Large intestine (tissue), 3 donors: ENCODE data around the gene ASB6. TPM values are rescaled to one million over a fixed set of nuclear protein-coding genes. Genes with fewer than 3 reads are reported as not detected.

Experiments
- DNase-seq, 2 donors: peaks; one replicate each; pipeline versions ENCODE4 v3.0.0 to v3.0.0-alpha.2; 2013
- H3K27ac ChIP-seq: one replicate; pipeline ENCODE4 v1.5.1; 2013; ENCODE audit warnings: low read length
- H3K27me3 ChIP-seq: 2 replicates; pipeline ENCODE4 v1.6.1; 2013; ENCODE audit warnings: low read length; ENCODE audit not compliant: control insufficient read depth, insufficient read depth
- H3K36me3 ChIP-seq: 2 replicates; pipeline ENCODE4 v1.6.1; 2013; ENCODE audit warnings: low read length; ENCODE audit not compliant: control insufficient read depth, insufficient read depth
- H3K4me1 ChIP-seq: one replicate; pipeline ENCODE4 v1.6.1; 2013; ENCODE audit warnings: low read length; ENCODE audit not compliant: control insufficient read depth, insufficient read depth
- H3K4me3 ChIP-seq: one replicate; pipeline ENCODE4 v1.5.1; 2013; ENCODE audit warnings: low read length
- H3K9me3 ChIP-seq: one replicate; pipeline ENCODE4 v1.6.1; 2013; ENCODE audit warnings: mild to moderate bottlenecking, low read depth, low read length, moderate library complexity; ENCODE audit not compliant: control insufficient read depth
- WGBS: methylation state at CpG from one replicate; pipeline ENCODE4 v1.1.5; 2013; ENCODE audit warnings: low lambda C conversion rate; ENCODE audit not compliant: insufficient coverage; 5-methylcytosine and 5-hydroxymethylcytosine counted together
- polyA plus RNA-seq: library from polyadenylated mRNA; unstranded; fragments of 120-200 nt; gene quantifications from one replicate; pipeline ENCODE4 v1.2.1, GENCODE V29; 2013

The ASB6 gene
- polyA plus RNA-seq, 1 donor: 14.8 TPM

- Histone ChIP-seq H3K27me3 (peaks cover 35% of the 10 kb centered on the region), H3K4me3 (no peak overlapping the region), H3K36me3 (no peaks in the 10 kb centered on the region), H3K4me1 (no peaks in the 10 kb centered on the region), H3K9me3 (no peaks in the 10 kb centered on the region), H3K27ac (no peak overlapping the region)
- no peak for DNase-seq
- WGBS: no CpG with 5 or more reads among the region's 9 CpGs
Measured at GRCh38 chr9:129678844-129679243, 36.9 kb upstream of the ASB6 start.

DNA sequence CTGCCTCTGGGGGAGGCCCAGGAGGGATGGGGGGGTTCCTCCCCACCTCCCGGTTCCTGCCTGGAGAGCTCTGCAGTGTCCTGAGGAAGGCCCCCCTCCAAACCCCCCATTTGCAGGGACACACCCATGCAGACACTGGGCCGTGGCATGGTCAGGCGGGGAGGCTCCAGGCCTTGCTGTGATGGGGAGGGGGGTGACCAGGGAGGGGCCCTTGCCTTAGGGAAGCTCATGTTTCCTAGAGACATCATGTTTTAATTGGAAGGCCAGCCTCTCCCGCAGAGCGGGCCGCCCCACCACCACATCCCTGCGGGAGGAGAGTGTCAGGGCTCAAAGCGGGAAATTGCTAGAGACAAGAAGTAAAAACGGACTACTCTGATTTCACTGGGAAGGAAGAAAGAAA, 35.5 kb upstream of the ASB6 start:
- Histone ChIP-seq H3K27me3 (peaks cover 39% of the 10 kb centered on the region), H3K27ac (no peak overlapping the region), H3K9me3 (no peaks in the 10 kb centered on the region), H3K4me3 (no peak overlapping the region), H3K36me3 (no peaks in the 10 kb centered on the region), H3K4me1 (no peaks in the 10 kb centered on the region)
- no CpG with 5 or more reads among the region's 9 CpGs for WGBS
- DNase-seq: no peak

DNA sequence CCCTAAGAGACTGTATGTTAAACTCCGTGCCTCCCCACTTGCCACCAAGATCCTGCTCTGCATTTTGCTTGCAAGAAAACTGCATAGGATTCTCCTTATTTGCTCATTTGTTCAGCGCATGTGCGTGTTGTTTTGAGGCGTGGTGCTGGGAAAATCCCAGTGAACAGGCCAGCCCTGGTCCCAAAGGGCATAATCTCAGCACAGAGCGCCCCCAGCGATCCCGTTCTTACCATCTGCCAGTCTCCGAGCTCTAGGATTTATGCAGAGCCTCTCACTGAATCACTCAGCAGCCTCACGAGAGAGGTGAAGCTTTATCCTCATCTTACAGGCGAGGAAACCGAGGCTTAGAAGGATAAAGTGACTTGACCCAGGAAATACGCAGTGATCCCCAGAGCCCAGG, 35.0 kb upstream of the ASB6 start:
- H3K27me3 ChIP-seq: peaks cover 43% of the 10 kb centered on the region
- no CpG with 5 or more reads among the region's 12 CpGs for WGBS
- H3K4me3 ChIP-seq: no peak overlapping the region
- no peak overlapping the region for H3K27ac ChIP-seq
- H3K36me3 ChIP-seq: no peaks in the 10 kb centered on the region
- H3K4me1 ChIP-seq: no peaks in the 10 kb centered on the region
- no peak for DNase-seq
- H3K9me3 ChIP-seq: no peaks in the 10 kb centered on the region

DNA sequence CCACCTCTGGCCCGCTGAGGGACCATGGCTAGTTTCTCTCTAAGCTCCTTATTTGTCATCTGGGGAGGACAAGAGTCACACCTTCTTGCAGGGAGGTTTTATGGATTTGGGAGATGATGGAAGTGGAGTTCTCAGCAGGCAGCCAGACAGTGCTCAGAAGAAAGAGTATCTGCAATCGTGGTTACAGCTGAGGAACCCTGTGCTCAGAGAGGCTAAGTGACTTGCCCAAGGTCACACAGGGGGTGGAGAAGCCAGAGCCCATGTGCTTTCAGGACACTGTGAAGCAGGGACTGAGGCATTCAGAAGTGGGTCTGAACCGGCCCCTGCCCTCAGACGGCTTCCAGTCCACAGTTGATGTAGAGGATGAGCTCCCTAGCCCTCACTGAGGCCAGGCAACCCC, 34.3 kb upstream of the ASB6 start:
- Histone ChIP-seq H3K9me3 (no peaks in the 10 kb centered on the region), H3K4me3 (no peak overlapping the region), H3K4me1 (no peaks in the 10 kb centered on the region), H3K27me3 (peaks cover 43% of the 10 kb centered on the region), H3K36me3 (no peaks in the 10 kb centered on the region), H3K27ac (no peak overlapping the region)
- no CpG with 5 or more reads among the region's 4 CpGs for WGBS
- DNase-seq: no peak

GRCh38 chr9:129675620-129676019, 33.7 kb upstream of the ASB6 start:
- no peak for DNase-seq
- Histone ChIP-seq H3K27me3 (peaks cover 41% of the 10 kb centered on the region), H3K36me3 (no peaks in the 10 kb centered on the region), H3K4me3 (no peak overlapping the region), H3K27ac (no peak overlapping the region), H3K9me3 (no peaks in the 10 kb centered on the region), H3K4me1 (no peaks in the 10 kb centered on the region)
- no CpG with 5 or more reads among the region's 27 CpGs for WGBS

GRCh38 chr9:129674229-129674628, 32.3 kb upstream of the ASB6 start:
- Histone ChIP-seq H3K27me3 (peaks cover 44% of the 10 kb centered on the region), H3K4me3 (no peak overlapping the region), H3K9me3 (no peaks in the 10 kb centered on the region), H3K4me1 (no peaks in the 10 kb centered on the region), H3K27ac (no peak overlapping the region), H3K36me3 (no peaks in the 10 kb centered on the region)
- no peak for DNase-seq
- WGBS: no CpG with 5 or more reads among the region's 7 CpGs

DNA sequence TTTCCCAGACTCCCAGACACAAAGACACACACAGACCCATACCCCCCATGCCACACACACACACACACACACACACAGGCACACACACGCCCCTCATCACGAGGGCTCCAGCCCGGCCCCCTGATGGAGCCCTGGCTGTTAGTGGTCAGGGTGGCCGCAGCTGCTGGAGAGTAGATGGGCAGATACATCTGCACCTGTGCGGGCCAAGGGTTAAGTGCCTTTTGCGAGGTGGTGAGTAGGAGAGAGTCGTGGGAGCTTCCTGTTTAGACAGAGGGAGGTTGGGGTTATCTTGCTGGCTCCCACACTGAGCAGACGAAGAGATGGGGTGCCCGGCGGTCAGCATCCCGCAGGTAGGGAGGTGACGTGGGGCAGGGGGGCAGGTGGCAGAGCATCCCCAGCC, 31.7 kb upstream of the ASB6 start:
- Histone ChIP-seq H3K4me3 (no peak overlapping the region), H3K4me1 (no peaks in the 10 kb centered on the region), H3K27me3 (peaks cover 41% of the 10 kb centered on the region), H3K9me3 (no peaks in the 10 kb centered on the region), H3K36me3 (no peaks in the 10 kb centered on the region), H3K27ac (no peak overlapping the region)
- no CpG with 5 or more reads among the region's 12 CpGs for WGBS
- no peak for DNase-seq

GRCh38 chr9:129672702-129673101, 30.8 kb upstream of the ASB6 start:
- H3K27me3 ChIP-seq: peaks cover 45% of the 10 kb centered on the region
- H3K27ac ChIP-seq: no peak overlapping the region
- H3K4me3 ChIP-seq: no peak overlapping the region
- DNase-seq: no peak
- no peaks in the 10 kb centered on the region for H3K36me3 ChIP-seq
- no peaks in the 10 kb centered on the region for H3K4me1 ChIP-seq
- no peaks in the 10 kb centered on the region for H3K9me3 ChIP-seq
- no CpG with 5 or more reads among the region's 8 CpGs for WGBS

- no CpG with 5 or more reads among the region's 7 CpGs for WGBS
- Histone ChIP-seq H3K36me3 (no peaks in the 10 kb centered on the region), H3K9me3 (no peaks in the 10 kb centered on the region), H3K27ac (no peak overlapping the region), H3K4me1 (peaks cover under 1% of the 10 kb centered on the region), H3K27me3 (peaks cover 46% of the 10 kb centered on the region), H3K4me3 (no peak overlapping the region)
- DNase-seq: no peak
Measured at GRCh38 chr9:129671519-129671918, 29.6 kb upstream of the ASB6 start.

- Histone ChIP-seq H3K4me1 (peaks cover 5% of the 10 kb centered on the region), H3K9me3 (no peaks in the 10 kb centered on the region), H3K36me3 (no peaks in the 10 kb centered on the region), H3K27me3 (peaks cover 46% of the 10 kb centered on the region), H3K27ac (no peak overlapping the region), H3K4me3 (no peak overlapping the region)
- DNase-seq: no peak
- WGBS: no CpG with 5 or more reads among the region's 9 CpGs
Measured at GRCh38 chr9:129671065-129671464, 29.1 kb upstream of the ASB6 start.

DNA sequence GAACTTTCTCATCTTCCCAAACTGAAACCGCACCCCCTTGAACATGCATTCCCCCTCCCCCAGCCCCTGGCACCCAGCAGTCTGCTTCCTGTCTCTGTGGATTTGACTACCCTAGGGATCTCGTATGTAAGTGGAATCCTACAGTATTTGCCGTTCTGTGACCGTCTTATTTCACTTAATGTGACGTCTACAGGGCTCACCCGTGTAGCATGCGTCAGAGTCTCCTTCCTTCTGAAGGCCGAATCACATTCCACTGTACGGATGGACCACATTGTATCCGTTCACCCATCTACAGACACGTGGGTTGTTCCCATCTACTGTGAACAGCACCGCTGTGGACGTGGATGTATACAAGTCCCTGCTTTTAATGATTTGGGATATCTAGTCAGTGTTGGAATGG, 28.0 kb upstream of the ASB6 start:
- Histone ChIP-seq H3K36me3 (no peaks in the 10 kb centered on the region), H3K4me3 (no peak overlapping the region), H3K27me3 (peaks cover 42% of the 10 kb centered on the region), H3K4me1 (peaks cover 5% of the 10 kb centered on the region), H3K27ac (no peak overlapping the region), H3K9me3 (peaks cover 6% of the 10 kb centered on the region)
- no CpG with 5 or more reads among the region's 13 CpGs for WGBS
- no peak for DNase-seq
